GM12878 (cell line): Measurements from ENCODE around the gene FRAS1. TPM values are rescaled to one million over a fixed set of nuclear protein-coding genes. Genes with fewer than 3 reads are reported as not detected.

Experiments used
- ATF7 ChIP-seq: fragments of 450-650 bp; IDR thresholded peaks from 2 replicates; pipeline ENCODE4 v1.6.1; 2016; ENCODE audit warnings: low read depth, mild to moderate bottlenecking
- IKZF1 ChIP-seq: fragments of 450-650 bp; conservative IDR thresholded peaks from 2 replicates; pipeline ENCODE4 v1.6.1; 2017; ENCODE audit warnings: antibody characterized with exemption, mild to moderate bottlenecking
- LARP7 ChIP-seq: fragments of 450-650 bp; IDR thresholded peaks from 2 replicates; pipeline ENCODE4 v1.6.1; 2017; ENCODE audit warnings: mild to moderate bottlenecking
- MTA2 ChIP-seq: fragments of 450-650 bp; IDR thresholded peaks from 2 replicates; pipeline ENCODE4 v1.6.1; 2016; ENCODE audit warnings: low read depth, mild to moderate bottlenecking, moderate library complexity
- NBN ChIP-seq: fragments of 450-650 bp; IDR thresholded peaks from 2 replicates; pipeline ENCODE4 v1.6.1; 2016
- NR2C2 ChIP-seq: IDR thresholded peaks from 2 replicates; pipeline ENCODE4 v1.6.1; 2011; ENCODE audit warnings: borderline replicate concordance, low read depth; ENCODE audit not compliant: control insufficient read depth, insufficient read length
- RB1 ChIP-seq: fragments of 450-650 bp; formaldehyde crosslinking; IDR thresholded peaks from 2 replicates; pipeline ENCODE4 v1.6.1; 2017; ENCODE audit warnings: mild to moderate bottlenecking, borderline replicate concordance
- ZBTB11 ChIP-seq: fragments of 450-650 bp; formaldehyde crosslinking; IDR thresholded peaks from 2 replicates; pipeline ENCODE4 v1.5.0; 2022; ENCODE audit warnings: mild to moderate bottlenecking, missing genetic modification characterization
- polyA plus RNA-seq, 11 experiments: library from polyadenylated mRNA; depleted of rRNA in 4 of 11; unstranded in 6 of 11; stranded (reverse) in 5 of 11; fragments of >200 nt; fragmentation: Nextera tagmentation in 4 of 11; fragmentation: Illumina TruSeq in 1 of 11; extraction: Ambion mirVana in 4 of 11; extraction: Trizol in 1 of 11; gene quantifications; 1 replicate in 1 of 11; 2 replicates in 10 of 11; pipeline versions ENCODE4 v1.2.1 to v1.2.3, GENCODE V29; 2011 to 2016; ENCODE audit warnings: inconsistent platforms in 2 of 11, missing spikeins in 2 of 11, low read depth in 1 of 11
- total RNA-seq, 4 experiments: library from RNA; depleted of rRNA in 3 of 4; stranded (reverse); fragments of >200 nt in 3 of 4; fragmentation: Illumina TruSeq in 1 of 4; extraction: Trizol in 1 of 4; gene quantifications; 2 replicates each; pipeline versions ENCODE4 v1.2.1 to v1.2.3, GENCODE V29; 2013 to 2021

Gene FRAS1
- total and polyA plus RNA-seq, 10 of the 15 experiments (the other 5 are each of a cell fraction or from before 2014, with no cell fraction given), result 0.08 to 11.7 (median 0.20) TPM

DNA sequence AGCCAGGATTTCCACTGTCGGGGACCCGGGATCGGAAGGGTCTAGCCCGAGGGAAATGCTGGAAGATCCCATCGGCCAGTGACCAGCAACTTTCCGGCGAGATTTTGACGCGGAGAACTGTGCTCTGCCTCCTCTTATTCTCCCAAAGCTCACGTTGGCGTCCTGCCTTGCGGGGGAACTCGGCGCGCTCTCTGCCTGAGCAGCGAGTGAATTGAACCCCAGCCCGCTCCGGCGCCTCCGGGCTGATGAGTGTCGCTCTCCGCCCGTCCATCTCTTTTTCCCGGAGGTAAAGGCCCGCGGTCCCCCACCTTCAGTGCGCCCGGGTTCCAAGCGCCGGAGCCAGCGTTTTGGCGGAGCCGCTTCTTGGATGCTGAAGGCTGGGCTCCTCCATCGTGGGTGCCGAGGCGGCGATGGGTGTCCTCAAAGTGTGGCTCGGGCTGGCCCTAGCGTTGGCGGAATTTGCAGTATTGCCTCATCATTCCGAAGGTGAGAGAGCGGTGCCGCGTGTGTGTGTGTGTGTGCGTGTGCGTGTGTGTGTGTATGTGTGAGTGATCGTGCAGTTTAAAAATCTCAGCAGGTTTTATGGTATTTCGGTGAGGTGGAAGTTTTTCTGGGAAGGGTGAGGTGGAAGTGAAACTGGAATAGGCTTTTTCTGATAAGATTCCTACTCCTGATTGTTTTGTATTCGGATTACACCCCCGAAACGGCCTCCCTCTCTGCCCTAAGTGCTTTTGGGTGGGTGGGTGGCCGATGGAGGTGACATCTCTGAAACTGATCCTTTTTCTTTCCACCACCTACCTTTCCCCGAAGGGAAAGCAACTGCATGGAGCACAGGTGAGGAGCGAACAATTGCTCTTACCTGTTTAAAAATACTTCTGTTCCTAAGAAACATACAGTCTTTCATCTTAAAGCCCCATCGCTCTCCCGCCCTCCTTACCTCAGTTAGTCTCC lies 752 bp downstream of the FRAS1 start (continued):
- TF ChIP-seq ZBTB11 (CRISPR knock-in tag), result no peak
- 0 out of 2 replicates have a peak, but pooled peaks have one; percentile 20 for TF ChIP-seq LARP7
- TF ChIP-seq RB1, result peak; percentile 24; the same call in 1 of the 2 replicates
- TF ChIP-seq NR2C2, result no peak
- TF ChIP-seq MTA2, result peak; percentile 54; the same call in 1 of the 2 replicates
- peak; percentile 60 for TF ChIP-seq ATF7
- TF ChIP-seq NBN, result peak; percentile 66
- peak; percentile 69 for TF ChIP-seq IKZF1
